Measurements from ENCODE around the gene RAB42. TPM values are rescaled to one million over a fixed set of nuclear protein-coding genes. Genes with fewer than 3 reads are reported as not detected.

RAB42 gene
- total RNA-seq, 1 experiment from 2014 or later, result 12.6 TPM

GRCh38 chr1:28604962-28605361 is 12.9 kb downstream of the RAB42 start (continued):
- TF ChIP-seq ATF2 (CRISPR knock-in tag; IDR thresholded peaks at IDR 0.05; ENCODE audit: borderline replicate concordance, low read depth) (no peak), TEAD4 (CRISPR knock-in tag; IDR thresholded peaks at IDR 0.05) (no peak), CDX4 (CRISPR knock-in tag; IDR thresholded peaks at IDR 0.05; ENCODE audit: borderline replicate concordance) (no peak), TCF7 (CRISPR knock-in tag; IDR thresholded peaks at IDR 0.05; ENCODE audit: low read depth) (no peak), USF1 (CRISPR knock-in tag; IDR thresholded peaks at IDR 0.05) (no peak), ZNF671 (CRISPR knock-in tag; IDR thresholded peaks at IDR 0.05) (no peak), RELA (CRISPR knock-in tag; IDR thresholded peaks at IDR 0.05; ENCODE audit: borderline replicate concordance) (no peak), PRRX2 (CRISPR knock-in tag; IDR thresholded peaks at IDR 0.05) (no peak), STAT6 (CRISPR knock-in tag; conservative IDR thresholded peaks at IDR 0.05; ENCODE audit: low read depth) (no peak), ZNF532 (CRISPR knock-in tag; IDR thresholded peaks at IDR 0.05; ENCODE audit: borderline replicate concordance) (no peak), SP1 (CRISPR knock-in tag; conservative IDR thresholded peaks at IDR 0.05) (no peak), ATF6 (CRISPR knock-in tag; IDR thresholded peaks at IDR 0.05) (no peak), ZNF138 (CRISPR knock-in tag; conservative IDR thresholded peaks at IDR 0.05) (no peak), JAZF1 (CRISPR knock-in tag; IDR thresholded peaks at IDR 0.05) (no peak)

GRCh38 chr1:28606771-28607170 is 14.7 kb downstream of the RAB42 start:
- Mint-ChIP-seq H3K36me3 (peaks cover 25% of the 10 kb centered on the region), H3K9me3 (no peaks in the 10 kb centered on the region), H3K4me3 (no peak overlapping the region), H3K27me3 (ENCODE audit: low read depth) (no peaks in the 10 kb centered on the region), H3K4me1 (0 out of 2 replicates have a peak, but pooled peaks cover 5% of the 10 kb centered on the region), H3K27ac (no peak overlapping the region)
- ATAC-seq (no peak), DNase-seq (ENCODE audit: low spot score) (no peak)
- ChIA-PET CTCF (no interaction called here), POLR2A (no interaction called here)
- TF ChIP-seq AFF4 (CRISPR knock-in tag; IDR thresholded peaks at IDR 0.05; ENCODE audit: borderline replicate concordance) (no peak), ESRRA (CRISPR knock-in tag; IDR thresholded peaks at IDR 0.05; ENCODE audit: borderline replicate concordance) (no peak)

Data from WTC11 (cell line).